ENCODE measurements around the gene EMX2.
"Not testable (repeated sequence)": the region's sequence is repeated elsewhere in the genome, so short reads cannot be mapped to it uniquely, and the experiment has no call there.

EMX2 gene

DNA sequence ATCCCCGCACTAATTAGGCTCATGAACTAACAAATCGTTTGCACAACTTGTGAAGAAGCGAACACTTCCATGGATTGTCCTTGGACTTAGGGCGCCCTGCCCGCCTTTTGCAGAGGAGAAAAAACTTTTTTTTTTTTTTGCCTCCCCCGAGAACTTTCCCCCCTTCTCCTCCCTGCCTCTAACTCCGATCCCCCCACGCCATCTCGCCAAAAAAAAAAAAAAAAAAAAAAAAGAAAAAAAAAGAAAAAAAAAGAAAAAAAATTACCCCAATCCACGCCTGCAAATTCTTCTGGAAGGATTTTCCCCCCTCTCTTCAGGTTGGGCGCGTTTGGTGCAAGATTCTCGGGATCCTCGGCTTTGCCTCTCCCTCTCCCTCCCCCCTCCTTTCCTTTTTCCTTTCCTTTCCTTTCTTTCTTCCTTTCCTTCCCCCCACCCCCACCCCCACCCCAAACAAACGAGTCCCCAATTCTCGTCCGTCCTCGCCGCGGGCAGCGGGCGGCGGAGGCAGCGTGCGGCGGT is at the start of gene EMX2:
EMX2 (plus strand) TSS at position 41 of the 519 bp plus-strand sequence. CDS start 522 bp downstream, outside the sequence.
- no peak for DNase-seq
- intact Hi-C loops (cut with DNase I): loop anchor here (10.0 kb wide), 1 partner anchor 502 kb away; the partner anchor contains the start of gene RAB11FIP2

DNA sequence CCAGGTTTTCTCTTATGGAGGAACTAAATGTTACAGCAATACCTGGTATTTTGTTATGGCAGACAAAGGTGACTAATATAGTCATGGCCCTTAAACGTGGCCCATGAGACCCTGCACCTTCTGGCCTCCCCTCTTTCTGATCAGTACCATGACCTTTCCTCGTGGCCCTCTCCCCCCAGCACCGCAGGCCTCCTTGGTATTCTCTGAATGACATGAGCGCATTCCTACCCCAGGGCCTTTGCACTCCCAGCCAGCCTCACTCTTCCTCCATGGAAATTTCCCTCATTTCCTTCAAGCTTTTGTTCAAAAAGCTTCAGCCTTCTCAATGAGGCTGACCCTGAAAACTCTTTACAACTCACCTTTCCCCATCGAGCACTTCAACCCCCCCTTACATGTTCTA is 46.5 kb upstream of the EMX2 start:
- no peak for DNase-seq
- intact Hi-C loops (cut with DNase I): loop anchor here (1.0 to 10.0 kb wide), 3 partner anchors 745 to 963 kb away; no protein-coding TSS in a partner anchor

DNA sequence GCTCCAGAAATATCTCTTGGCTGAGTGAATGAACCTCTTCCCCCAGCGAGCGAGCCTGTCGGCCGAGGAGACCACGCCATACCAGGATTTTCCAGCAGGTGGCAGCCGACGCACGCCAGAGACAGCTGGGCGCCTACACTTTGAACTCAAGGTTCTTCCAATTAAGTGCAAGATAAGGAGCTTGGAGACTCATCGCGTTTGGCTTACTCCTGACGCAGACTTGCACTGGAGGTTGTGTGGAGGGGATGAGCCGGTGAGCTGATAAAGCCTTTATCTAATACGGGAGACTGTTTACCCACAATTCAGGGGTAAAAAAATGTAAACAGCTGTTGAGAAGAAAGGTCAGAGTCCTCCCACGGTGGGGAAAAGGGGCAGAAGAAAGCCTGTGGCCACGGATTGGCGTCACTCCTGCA is 45.9 kb upstream of the EMX2 start:
- intact Hi-C loops (cut with DNase I): loop anchor here (1.0 to 10.0 kb wide), 3 partner anchors 745 to 962 kb away; no protein-coding TSS in a partner anchor
- DNase-seq: peak; percentile 54 to 96 (median 76)

DNA sequence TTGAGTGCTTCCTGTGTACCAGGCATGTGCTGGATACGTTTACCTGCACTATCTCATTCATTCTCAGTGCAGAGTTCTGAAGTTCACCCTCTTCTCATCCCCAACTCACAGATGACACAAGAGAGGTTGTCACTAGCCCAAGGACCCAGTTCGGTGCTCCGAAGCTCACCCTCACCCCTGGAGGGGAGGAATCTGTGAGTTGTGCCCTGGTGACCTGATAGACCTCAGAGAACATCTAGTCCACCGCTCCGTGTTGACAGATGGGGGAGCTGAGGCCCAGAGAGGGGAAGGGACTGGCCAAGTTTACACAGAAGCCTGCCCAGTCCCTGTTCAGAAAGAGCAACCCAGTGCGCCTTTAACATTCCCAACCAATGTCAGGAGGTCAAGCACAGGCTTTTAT is 44.8 kb upstream of the EMX2 start:
- no peak for DNase-seq
- intact Hi-C loops (cut with DNase I): loop anchor here (2.0 to 10.0 kb wide), 2 partner anchors 927 to 961 kb away; no protein-coding TSS in a partner anchor

DNA sequence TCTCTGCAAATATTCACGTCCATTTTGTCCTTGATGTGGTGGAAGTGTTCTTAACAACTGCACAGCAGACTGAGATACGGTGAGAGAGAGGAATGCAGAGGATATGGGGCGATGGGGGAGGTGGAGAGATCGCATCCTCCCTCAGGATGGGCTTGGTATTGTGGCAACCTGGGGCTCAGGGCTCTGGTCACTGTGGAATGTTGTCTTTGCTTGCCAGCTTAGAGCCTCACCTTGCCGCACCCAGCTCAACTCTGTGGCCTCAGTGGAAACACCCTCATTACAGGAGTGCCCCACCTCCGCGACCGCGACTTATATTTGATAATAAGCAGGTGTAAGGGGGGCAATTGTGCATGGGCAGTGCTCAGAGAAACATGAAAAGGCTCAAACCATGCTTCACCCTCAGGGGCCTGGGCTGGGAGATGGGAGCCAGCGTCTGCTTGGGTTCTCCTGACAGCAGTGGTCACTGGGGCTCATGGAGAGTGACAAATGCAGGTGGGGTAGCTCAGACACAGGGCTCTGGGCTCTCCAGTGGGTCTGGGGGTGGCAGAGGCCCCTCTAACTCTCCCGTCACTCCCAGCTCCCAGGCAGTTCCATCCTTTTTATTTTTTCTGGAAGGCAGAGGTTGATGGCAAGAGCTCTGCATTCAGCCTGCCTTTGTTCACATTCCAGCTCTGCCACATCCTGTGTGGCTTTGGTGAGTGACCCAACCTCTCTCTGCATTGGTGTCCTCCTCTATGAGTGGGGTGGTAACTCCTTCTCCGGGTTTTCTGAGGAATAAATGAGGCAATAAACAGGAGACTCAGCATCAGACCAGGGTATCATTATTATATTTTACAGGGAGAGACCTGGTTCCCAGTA is 43.1 kb upstream of the EMX2 start:
- intact Hi-C loops (cut with DNase I): loop anchor here (10.0 kb wide), 1 partner anchor 925 kb away; no protein-coding TSS in a partner anchor

DNA sequence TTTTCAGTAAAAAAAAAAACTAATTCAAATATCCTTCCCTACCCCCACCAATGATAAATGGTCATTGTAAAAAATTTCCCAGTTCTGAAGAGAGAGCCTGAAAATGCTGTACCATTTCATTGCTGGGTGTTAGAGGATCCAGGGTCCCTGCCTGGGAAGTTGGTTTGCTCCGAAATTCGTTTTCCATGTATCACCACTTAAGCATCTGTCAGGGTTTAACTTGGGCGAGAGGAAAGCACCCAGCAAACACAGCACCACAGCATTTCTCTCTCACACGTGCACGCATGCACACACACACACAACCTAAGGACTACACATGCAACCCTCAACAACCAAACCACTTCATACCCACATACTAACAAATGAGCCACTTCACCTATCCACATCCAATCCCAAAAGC is 42.1 kb upstream of the EMX2 start:
- intact Hi-C loops (cut with DNase I): no loop called here
- no peak for DNase-seq

More for the DNA sequence above, 43.1 kb upstream of the EMX2 start:
- DNase-seq: no peak

DNA sequence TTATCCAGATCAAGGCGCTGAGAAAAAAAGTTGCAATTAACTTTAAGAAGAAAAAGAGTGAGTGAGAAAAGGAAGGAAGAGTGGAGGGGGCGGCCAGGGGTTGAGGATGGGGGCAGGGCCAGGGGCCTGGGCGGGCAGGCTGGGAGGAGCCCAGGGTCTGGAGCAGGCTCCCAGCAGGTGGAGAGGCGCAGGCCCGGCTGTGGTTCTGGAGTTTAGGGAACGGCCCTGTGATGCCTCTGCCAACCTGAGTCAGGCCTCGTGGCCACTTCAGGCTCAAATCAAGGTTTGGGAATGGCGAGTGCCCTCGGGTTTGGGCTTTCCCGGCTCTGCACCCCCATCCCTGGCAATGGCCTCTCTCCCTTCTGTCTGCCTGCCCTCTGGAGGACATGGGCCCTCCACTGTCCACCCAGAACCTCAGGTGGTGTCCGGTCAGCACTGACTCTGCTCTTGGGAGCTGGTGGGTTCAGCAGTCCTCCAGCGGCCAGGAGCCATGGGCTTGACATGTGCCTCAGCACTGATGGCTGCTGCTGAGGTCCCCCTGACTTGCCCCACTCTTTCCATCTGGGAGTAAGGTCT is 41.0 kb upstream of the EMX2 start:
- no peak for DNase-seq

DNA sequence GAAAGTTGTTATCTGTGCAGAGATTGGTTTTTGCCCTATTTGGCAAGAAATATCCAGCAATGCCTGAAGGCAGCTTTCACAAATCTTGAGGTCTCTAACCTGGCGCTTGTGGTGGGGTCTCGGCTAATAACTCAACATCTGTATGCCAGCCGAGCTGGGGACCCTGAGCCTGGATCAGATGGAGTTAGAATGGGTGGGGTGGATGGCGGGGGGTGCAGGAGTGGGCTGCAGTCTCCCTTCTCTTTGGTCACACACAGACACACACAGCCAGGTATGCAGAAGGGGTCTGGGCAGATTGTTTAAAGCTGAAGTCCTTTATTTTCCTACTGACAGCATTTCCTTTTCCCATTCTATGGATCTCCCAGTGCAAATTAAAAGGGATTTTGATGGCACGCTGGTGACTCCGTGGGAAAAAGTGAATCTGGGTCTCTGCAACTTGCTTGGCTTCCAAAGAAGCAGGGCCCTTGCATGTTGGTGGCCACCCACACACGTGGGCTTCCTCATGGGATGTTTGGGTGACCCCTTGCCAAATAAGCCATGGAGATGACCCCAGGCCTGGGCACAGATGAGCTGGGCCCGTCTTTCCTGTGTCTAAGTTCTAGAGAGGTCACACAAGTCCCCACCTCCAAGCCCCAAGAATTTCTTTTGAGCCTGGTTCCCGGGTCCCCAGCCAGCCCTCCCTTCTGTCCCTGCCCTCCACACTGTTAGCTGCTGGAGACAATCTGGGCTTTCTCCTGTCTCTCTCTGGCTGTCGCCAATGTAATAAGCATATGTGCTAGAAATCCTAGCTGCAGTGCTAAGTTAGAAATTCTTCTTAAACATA is 39.9 kb upstream of the EMX2 start:
- intact Hi-C loops (cut with DNase I): no loop called here
- no peak for DNase-seq

More for the DNA sequence above, 41.0 kb upstream of the EMX2 start:
- intact Hi-C loops (cut with DNase I): no loop called here

DNA sequence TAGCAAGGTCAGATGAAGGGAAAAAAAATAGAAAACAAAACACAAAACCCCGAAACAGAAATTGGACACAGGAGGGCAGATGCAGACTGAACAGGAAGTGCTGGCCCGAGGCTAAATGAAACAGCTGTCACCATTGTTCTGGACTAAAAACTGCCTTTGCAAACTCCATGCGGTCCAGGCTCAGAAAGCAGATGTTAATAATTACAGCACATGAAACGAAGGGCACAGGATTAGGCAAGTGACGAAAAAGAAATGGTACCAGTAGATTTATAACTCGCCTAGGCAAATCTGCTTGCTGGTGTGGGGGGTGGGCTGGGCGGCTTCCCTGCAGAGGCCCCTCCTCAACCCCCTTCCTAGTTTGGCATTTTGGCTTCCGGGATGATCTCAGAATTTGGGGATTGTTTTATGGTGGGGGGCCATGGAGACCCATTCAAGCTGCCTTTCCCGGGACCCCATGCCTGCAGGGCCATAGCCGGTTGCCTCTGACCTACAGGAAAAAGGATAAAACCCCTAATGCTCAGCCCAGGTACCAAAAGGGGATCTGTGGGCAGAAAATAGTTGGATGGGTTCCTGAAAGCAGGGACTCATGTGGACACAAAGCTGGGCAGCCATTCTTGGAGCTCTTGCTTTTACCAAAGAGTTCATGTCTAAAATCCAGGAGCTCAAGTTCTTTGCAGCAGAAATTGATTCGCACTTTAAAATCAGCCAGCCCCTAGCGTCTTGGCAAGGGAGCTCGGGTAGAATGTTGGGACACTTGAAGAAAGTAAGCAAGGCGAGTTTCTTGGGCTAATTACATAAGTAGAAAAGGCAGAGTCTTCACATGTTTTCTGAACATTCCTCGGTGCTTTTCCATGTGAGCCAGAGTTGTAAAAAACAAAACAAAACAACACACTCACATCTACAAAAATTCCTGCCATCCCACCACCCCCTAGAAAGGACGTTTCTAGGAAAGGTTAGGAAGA is 39.0 kb upstream of the EMX2 start:
- DNase-seq: no peak
- intact Hi-C loops (cut with DNase I): no loop called here

DNA sequence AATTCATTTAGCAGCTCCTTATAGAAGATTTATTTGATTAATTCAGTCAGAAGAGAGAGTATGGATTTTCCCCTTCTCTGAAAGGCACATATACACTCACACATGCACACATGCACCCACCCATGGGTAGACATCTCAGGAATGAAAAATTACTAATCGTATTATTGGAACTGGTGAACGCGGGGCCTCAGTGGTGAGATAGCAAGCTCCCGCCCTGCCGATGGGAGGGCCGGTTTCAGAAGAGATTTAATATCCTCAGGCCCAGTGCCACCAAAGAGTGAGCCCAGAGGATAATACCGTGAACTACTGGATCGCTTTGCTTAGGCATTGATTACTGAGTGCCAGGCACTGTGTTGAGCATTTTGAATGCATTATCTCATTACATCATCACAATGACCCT is 38.0 kb upstream of the EMX2 start:
- no peak for DNase-seq
- intact Hi-C loops (cut with DNase I): no loop called here

DNA sequence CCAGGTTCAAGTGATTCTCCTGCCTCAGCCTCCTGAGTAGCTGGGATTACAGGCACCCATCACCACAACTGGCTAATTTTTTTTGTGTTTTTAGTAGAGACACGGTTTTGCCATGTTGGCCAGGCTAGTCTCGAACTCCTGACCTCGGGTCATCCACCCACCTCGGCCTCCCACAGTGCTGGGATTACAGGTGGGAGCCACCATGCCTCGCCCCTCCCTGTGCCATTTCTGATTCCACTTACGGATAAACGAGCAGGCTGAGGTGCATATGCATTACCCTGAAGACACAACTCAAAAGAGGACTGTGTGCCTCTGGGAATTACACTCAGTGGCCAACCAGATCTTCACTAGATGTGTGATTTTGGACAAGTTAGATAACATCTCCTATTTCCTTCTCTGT is 35.5 kb upstream of the EMX2 start:
- DNase-seq; intact Hi-C loops (cut with DNase I): not testable (repeated sequence)

DNA sequence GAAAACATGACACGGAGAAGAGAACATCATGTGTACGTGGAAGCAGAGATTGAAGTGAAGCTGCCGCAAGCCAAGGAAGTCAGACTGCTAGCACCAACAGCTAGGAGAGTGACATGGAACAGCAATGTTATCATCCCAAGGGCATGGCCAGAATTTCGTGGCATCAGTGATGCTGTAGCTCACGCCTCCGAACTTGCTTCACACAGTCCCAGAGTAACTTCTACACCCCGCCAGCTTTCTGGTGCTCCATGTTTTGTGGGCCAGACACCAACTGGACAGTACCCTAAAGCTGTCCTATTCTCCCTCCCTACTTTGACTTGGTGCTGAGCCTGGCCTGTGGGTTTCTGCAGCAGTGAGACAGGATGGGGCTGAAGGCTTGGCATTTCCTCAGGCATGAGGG is 33.0 kb upstream of the EMX2 start:
- DNase-seq: no peak
- intact Hi-C loops (cut with DNase I): no loop called here

DNA sequence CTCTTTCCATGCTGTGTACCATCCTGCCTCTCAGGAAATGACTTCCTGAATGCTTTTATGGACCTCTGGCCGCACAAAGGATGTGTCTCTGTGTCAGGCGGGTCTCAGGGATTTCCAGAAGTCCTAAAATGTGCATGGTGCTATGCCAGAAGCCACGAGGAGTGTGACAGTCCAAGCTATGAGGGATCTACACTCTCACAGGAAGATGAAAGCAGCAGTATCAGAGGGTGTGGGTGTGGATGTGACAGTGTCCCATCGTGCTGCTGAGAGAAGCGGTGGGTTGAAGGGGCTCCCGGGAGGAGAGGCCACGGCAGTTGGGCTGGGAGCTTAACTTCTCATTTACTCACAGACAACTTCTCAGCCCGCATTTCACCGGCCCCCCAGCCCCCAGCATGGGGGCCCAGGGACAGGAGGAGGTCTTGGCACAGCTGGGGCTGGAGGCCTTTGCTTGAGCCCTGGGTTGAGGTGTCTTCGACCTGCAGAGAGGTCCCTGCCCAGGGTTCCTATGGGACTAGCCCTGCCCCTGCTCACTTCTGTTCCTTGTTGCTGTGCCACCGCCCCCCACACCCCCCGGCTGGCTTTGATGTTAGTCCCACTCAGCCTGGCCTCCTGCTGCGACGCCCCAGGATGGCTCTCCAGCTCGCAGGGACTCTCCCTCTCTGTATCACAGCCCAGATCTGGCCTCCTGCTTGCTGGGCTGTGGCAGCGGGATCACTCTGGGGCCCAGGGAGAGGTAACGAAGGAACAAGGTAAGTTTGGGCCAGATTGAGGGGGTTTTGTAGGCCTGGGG is 30.8 kb upstream of the EMX2 start:
- DNase-seq: no peak
- intact Hi-C loops (cut with DNase I): no loop called here

DNA sequence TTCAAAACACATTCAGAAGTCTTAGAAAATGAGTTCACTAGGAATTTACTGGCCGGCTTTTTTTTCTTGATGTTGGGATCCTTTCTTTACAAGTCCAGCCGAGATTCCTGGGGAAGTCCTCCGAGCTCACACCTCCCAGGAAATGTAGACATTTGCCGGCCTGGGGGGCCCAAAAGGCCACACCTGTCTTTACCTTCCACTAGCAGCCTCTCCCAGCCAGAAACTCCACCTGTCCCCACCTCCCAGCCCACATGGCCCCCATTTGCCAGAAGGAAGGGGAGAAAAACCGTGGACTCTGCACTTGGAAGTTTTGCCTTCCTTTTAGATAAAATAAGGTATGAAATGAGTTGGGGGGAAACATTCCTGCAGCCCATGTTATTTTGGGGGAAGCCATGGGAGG is 27.6 kb upstream of the EMX2 start:
- no peak for DNase-seq
- intact Hi-C loops (cut with DNase I): no loop called here

DNA sequence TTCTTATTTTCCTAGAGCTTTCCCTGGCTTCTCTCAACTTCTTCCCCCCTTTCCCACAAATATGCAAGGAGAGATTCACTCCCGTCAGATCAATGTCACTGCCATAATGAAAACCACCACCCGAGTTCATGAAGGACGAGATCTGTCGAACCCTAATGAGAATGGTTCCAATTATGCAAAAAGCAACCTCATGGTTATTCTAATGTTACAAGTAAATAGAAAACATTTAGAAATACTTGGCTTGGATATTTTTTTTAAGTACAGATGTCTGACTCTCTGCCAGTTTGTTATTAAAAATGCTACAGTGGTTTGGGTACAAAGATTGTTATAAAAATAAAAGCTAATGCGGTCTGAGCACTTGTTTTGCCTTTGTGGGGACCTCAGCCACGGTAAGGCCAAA is 25.9 kb upstream of the EMX2 start:
- no peak for DNase-seq
- intact Hi-C loops (cut with DNase I): no loop called here

DNA sequence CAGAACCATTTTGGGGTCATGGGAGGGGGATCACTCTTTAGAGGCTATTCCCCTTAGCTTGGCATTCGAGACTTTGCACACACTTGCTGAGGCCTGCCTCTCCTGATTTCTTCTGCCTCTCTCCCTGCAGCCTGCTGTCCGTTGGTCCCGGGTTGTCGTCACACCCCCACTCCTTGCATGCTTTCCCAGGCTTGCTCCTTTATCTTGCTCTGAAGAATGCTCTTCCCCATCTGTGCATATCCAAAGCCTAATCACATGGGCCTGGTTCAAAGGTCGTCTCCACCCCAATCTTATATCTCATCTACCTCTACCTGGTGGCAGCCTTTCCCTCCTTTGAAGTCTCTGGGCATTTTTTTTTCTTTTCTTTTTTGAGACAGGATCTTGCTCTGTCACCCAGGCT is 24.3 kb upstream of the EMX2 start:
- intact Hi-C loops (cut with DNase I): no loop called here
- no peak for DNase-seq

DNA sequence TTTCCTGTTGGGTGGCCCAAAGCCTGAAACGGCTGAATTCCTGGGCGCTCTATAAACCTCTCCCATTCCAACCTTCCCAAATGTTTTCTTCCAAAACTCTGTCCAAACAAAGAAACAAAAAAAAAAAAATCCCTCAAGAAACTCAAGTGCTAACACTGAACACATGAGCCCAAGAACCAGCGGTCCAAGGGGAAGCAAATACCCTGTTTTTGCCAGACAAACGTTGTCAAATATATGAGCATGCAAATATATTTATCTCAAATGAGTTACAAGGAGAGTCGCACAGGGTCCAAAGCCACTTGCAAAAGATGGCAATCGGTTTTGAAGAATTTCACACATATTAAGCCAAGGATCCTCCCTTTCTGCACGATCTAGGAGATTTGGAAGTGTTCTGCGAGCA is 23.3 kb upstream of the EMX2 start:
- intact Hi-C loops (cut with DNase I): no loop called here
- DNase-seq: no peak

DNA sequence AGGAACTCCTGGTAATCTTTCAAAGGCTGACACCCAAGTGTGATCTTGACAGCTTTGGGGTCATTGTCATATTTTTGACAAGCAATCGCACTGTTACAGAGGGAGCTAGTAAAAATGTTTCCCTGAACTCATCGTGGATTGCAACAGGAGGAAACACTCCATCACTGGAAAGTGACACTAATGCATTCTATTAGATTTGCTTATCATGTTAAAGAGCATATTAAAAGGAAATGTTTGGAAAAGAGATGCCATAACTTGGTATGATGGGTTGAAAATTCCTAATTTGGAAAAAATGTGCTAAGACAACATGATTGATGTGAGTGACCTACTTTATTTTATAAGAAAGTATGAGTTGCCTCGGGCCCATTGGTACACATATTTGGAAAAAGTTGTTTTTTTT is 22.7 kb upstream of the EMX2 start:
- intact Hi-C loops (cut with DNase I): no loop called here
- no peak for DNase-seq

DNA sequence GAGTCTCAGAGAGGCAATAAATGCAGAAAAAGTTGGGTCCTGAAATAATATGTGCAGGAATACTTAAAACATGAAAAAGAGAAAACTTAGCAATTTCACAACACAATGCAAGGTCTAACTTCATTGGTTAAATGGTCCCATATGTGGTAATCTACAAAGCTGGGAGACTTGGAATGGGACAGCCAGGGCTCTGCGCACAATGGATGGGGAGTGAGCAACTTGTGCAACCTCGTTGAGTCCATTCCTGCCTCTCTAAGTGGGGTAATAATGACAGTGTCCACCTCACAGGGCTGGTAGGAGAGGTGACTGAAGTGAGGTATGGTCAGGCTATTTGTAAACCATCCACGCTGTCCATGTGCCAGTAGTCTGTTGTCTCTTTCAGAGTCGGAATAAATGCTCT is 11.8 kb upstream of the EMX2 start:
- intact Hi-C loops (cut with DNase I): no loop called here
- peak in 1 of 10 donors; percentile 22 for DNase-seq
